Bronchial epithelial cell (primary cell): ENCODE data around the gene ANKRD44. TPM values are rescaled to one million over a fixed set of nuclear protein-coding genes. Genes with fewer than 3 reads are reported as not detected.

ENCODE experiments used
- DNase-seq: peaks from one replicate; pipeline ENCODE4 v3.0.0-alpha.2; 2010; ENCODE audit warnings: low read depth
- FAIRE-seq: peaks from 2 replicates; lab custom pipeline; 2011; peaks lifted over from hg19 to GRCh38; lab: Jason Lieb, UNC
- H3K27me3 ChIP-seq: 2 replicates; pipeline ENCODE4 v1.5.1; 2011; ENCODE audit warnings: low read length; ENCODE audit not compliant: control insufficient read depth, insufficient read depth
- H3K36me3 ChIP-seq: 2 replicates; pipeline ENCODE4 v1.5.1; 2011; ENCODE audit warnings: low read length; ENCODE audit not compliant: control insufficient read depth, insufficient read depth
- H3K4me3 ChIP-seq: 2 replicates; pipeline ENCODE4 v1.5.1; 2011; ENCODE audit warnings: mild to moderate bottlenecking, low read depth, low read length, control low read depth
- total RNA-seq: library from RNA; depleted of rRNA; stranded (reverse); fragments of >200 nt; gene quantifications from 2 replicates; pipeline ENCODE4 v1.2.1, GENCODE V29; 2014
- TF ChIP-seq, protein P1 (sequence below): IDR thresholded peaks from 2 replicates; pipeline ENCODE4 v1.5.1; 2011; ENCODE audit warnings: mild to moderate bottlenecking, moderate library complexity, low read length, control low read depth, inconsistent platforms; ENCODE audit not compliant: insufficient read depth, severe bottlenecking

Gene ANKRD44
- total RNA-seq, 1 donor from 2014 or later: 0.26 TPM

DNA sequence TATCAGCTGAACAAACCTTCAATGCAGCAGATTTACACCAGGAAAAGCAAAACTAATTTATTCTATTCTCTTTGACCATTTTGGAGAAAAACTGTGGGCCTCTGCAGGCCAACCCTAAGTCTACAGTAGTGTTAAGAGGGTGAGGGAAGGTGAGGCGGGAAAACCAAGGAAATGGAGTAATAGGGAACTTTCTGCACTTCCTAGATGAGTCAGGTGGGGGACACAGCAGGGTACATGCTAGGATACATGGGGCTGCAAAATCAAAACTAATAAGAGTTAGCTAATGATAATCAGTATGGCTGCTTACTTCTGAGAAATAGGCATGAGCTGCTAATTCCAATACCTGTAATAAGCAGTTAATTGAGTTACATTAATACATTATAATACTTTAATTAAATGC lies 318.1 kb downstream of the ANKRD44 start:
- TF ChIP-seq, protein P1, sequence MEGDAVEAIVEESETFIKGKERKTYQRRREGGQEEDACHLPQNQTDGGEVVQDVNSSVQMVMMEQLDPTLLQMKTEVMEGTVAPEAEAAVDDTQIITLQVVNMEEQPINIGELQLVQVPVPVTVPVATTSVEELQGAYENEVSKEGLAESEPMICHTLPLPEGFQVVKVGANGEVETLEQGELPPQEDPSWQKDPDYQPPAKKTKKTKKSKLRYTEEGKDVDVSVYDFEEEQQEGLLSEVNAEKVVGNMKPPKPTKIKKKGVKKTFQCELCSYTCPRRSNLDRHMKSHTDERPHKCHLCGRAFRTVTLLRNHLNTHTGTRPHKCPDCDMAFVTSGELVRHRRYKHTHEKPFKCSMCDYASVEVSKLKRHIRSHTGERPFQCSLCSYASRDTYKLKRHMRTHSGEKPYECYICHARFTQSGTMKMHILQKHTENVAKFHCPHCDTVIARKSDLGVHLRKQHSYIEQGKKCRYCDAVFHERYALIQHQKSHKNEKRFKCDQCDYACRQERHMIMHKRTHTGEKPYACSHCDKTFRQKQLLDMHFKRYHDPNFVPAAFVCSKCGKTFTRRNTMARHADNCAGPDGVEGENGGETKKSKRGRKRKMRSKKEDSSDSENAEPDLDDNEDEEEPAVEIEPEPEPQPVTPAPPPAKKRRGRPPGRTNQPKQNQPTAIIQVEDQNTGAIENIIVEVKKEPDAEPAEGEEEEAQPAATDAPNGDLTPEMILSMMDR: no peak
- Histone ChIP-seq H3K27me3 (no peaks in the 10 kb centered on the region), H3K36me3 (no peaks in the 10 kb centered on the region), H3K4me3 (no peak overlapping the region)
- no peak for DNase-seq
- FAIRE-seq: no peak

DNA sequence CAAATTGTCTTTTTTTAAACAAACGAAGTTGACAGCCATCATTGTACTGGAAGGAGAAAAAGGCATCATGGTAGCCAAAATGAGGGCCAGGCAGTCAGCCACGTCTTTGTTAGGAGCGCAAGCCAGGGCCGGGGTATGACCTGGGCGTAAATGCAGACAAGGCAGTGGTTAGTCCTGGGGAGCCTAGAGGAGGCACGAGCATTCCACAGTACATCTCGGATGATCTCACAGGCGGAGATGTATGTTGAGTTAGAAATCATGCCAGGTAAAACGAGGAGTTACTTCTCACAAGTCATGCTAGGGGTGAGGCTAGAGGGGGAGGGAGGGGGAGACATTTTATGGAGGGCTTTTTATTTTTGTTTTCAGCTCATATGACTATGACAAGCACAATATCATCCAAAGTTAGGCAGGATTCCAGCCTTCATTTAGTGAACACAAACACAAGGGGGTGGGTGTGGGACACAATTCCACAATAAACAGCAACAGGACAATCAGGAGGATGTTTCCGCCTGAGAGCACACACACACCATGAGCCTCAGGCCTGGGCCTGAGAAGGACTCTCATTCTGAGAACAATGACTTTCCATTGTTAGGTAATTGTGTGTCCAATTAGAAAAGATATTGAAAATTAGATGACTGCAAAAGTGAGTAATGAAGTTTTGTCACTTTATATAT lies 319.7 kb downstream of the ANKRD44 start:
- FAIRE-seq: no peak
- Histone ChIP-seq H3K4me3 (no peak overlapping the region), H3K27me3 (no peaks in the 10 kb centered on the region), H3K36me3 (no peaks in the 10 kb centered on the region)
- TF ChIP-seq, protein P1: no peak
- no peak for DNase-seq

DNA sequence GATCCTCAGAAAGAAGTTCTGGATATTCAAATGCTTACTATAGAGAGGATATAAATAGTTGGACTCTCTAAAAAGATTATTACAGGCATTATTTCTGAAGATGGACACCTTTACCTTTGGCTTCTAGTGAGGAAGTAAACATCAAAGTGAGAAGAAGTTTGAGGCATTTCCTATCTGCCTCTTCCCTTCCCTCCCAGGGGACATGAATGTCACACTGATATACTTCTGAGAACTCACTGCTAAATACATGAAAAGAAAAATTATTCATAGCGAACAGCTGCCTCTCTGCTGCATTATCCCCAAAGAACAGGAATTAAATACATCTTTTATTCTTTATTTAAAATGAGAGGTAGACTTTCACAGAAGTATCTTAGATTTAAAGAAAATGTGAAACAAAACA lies 320.5 kb downstream of the ANKRD44 start:
- H3K4me3 ChIP-seq: no peak overlapping the region
- DNase-seq (no peak), FAIRE-seq (no peak)
- TF ChIP-seq, protein P1: no peak
- no peaks in the 10 kb centered on the region for H3K36me3 ChIP-seq
- no peaks in the 10 kb centered on the region for H3K27me3 ChIP-seq

DNA sequence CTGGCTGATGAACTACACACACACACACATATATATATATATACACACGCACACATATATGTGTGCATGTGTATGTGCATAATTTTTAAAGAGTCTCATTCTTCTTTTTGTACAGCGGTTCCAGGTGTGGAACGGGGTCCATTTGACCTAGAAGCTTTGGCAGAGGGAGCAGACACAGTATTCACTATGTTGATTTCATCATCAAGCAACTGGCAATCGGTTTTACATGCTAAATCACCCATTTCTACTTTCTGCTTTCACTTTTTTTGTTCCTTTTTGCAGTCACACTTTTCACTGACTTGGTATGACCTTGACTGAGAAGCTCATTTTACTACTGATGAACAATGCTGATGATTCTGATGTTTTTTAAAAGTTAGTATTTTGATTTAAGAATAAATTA lies 321.1 kb downstream of the ANKRD44 start:
- no peak for FAIRE-seq

DNA sequence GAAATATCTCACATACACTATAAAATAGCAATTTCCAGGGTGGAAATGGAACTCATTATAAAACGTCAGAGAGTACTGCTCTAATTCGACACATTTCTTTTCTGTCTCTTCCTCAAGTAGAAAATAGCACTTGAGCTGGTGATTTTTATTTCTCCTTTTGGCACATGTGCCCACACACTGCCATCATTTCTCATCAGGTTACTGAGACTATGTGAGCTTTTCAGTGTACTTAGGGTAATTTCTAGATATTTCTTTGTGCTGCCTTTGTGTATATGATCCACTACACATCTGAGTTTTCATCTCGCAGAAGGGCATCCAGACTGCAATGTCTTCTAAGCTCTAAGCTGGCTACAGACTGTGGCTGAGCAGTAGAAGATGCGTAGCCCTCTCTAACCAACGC lies 321.9 kb downstream of the ANKRD44 start:
- FAIRE-seq (peak; percentile 23), DNase-seq (no peak)
- TF ChIP-seq, protein P1: no peak
- Histone ChIP-seq H3K27me3 (no peaks in the 10 kb centered on the region), H3K36me3 (no peaks in the 10 kb centered on the region), H3K4me3 (no peak overlapping the region)

More for the DNA sequence above, 321.1 kb downstream of the ANKRD44 start:
- no peak for DNase-seq
- TF ChIP-seq, protein P1: no peak
- Histone ChIP-seq H3K4me3 (no peak overlapping the region), H3K27me3 (no peaks in the 10 kb centered on the region), H3K36me3 (no peaks in the 10 kb centered on the region)
